GM12891 (cell line): ENCODE measurements around the gene TRAPPC11.

Experiments
- DNase-seq: peaks from one replicate; pipeline ENCODE4 v3.0.0; 2011; ENCODE audit warnings: low spot score; ENCODE audit not compliant: insufficient read length
- FAIRE-seq: peaks from 2 replicates; lab custom pipeline; 2011; peaks lifted over from hg19 to GRCh38; lab: Jason Lieb, UNC
- PAX5 ChIP-seq: IDR thresholded peaks from 2 replicates; pipeline ENCODE4 v1.6.1; 2011; ENCODE audit warnings: low read length, moderate library complexity, mild to moderate bottlenecking; ENCODE audit not compliant: insufficient read depth, severe bottlenecking
- POLR2A ChIP-seq: IDR thresholded peaks from 2 replicates; pipeline ENCODE4 v1.6.1; 2011; ENCODE audit warnings: low read depth, low read length, control low read depth
- POLR2AphosphoS5 ChIP-seq: IDR thresholded peaks from 2 replicates; pipeline ENCODE4 v1.6.1; 2011; ENCODE audit warnings: low read depth, low read length, control low read depth
- POU2F2 ChIP-seq: IDR thresholded peaks from 2 replicates; pipeline ENCODE4 v1.6.1; 2011; ENCODE audit warnings: low read depth, mild to moderate bottlenecking, control low read depth, low read length, moderate library complexity
- SPI1 ChIP-seq: IDR thresholded peaks from 2 replicates; pipeline ENCODE4 v1.6.1; 2011; ENCODE audit warnings: low read depth, low read length, control low read depth
- TAF1 ChIP-seq: IDR thresholded peaks from 2 replicates; pipeline ENCODE4 v1.6.1; 2011; ENCODE audit warnings: low read depth, low read length, control low read depth

Gene TRAPPC11

GRCh38 chr4:183636923-183637322, 22.2 kb upstream of the TRAPPC11 start:
- TF ChIP-seq POLR2A, result no peak
- no peak for TF ChIP-seq POU2F2
- no peak for TF ChIP-seq SPI1
- no peak for TF ChIP-seq PAX5
- TF ChIP-seq POLR2AphosphoS5, result no peak
- no peak for TF ChIP-seq TAF1
- no peak for FAIRE-seq
- DNase-seq, result no peak

- TF ChIP-seq POLR2AphosphoS5 (no peak), POU2F2 (no peak), PAX5 (no peak), POLR2A (no peak), SPI1 (no peak), TAF1 (no peak)
- DNase-seq (no peak), FAIRE-seq (no peak)
Observed at GRCh38 chr4:183637461-183637860, 21.6 kb upstream of the TRAPPC11 start.

GRCh38 chr4:183638436-183638835, 20.7 kb upstream of the TRAPPC11 start:
- FAIRE-seq (no peak), DNase-seq (no peak)

GRCh38 chr4:183639291-183639690, 19.8 kb upstream of the TRAPPC11 start:
- no peak for FAIRE-seq
- DNase-seq, result no peak
- no peak for TF ChIP-seq POLR2AphosphoS5
- TF ChIP-seq SPI1, result no peak
- no peak for TF ChIP-seq POLR2A
- no peak for TF ChIP-seq TAF1
- TF ChIP-seq PAX5, result no peak
- no peak for TF ChIP-seq POU2F2

More at GRCh38 chr4:183638436-183638835, 20.7 kb upstream of the TRAPPC11 start:
- no peak for TF ChIP-seq POLR2AphosphoS5
- no peak for TF ChIP-seq POU2F2
- no peak for TF ChIP-seq POLR2A
- no peak for TF ChIP-seq TAF1
- TF ChIP-seq SPI1, result no peak
- no peak for TF ChIP-seq PAX5

- TF ChIP-seq POU2F2, result no peak
- FAIRE-seq (no peak), DNase-seq (no peak)
Observed at GRCh38 chr4:183645326-183645725, 13.8 kb upstream of the TRAPPC11 start.

GRCh38 chr4:183657564-183657963, 1.5 kb upstream of the TRAPPC11 start:
- no peak for FAIRE-seq
- no peak for DNase-seq
- no peak for TF ChIP-seq TAF1
- TF ChIP-seq POLR2AphosphoS5, result no peak
- peak; percentile 51; the same call in 1 of the 2 replicates for TF ChIP-seq SPI1
- no peak for TF ChIP-seq POU2F2

GRCh38 chr4:183658362-183659028, 598 bp upstream of the TRAPPC11 start:
- FAIRE-seq, result no peak

GRCh38 chr4:183659872-183660242, 764 bp downstream of the TRAPPC11 start:
- no peak for TF ChIP-seq PAX5
- TF ChIP-seq POLR2A, result no peak
- TF ChIP-seq POU2F2, result no peak
- TF ChIP-seq SPI1, result no peak
- no peak for TF ChIP-seq TAF1
- no peak for TF ChIP-seq POLR2AphosphoS5
- DNase-seq (no peak), FAIRE-seq (peak; percentile 76)

More at GRCh38 chr4:183658362-183659028, 598 bp upstream of the TRAPPC11 start:
- no peak for TF ChIP-seq POLR2A
- no peak for TF ChIP-seq TAF1
- TF ChIP-seq POLR2AphosphoS5, result no peak; the same call in 1 of the 2 replicates
- no peak for TF ChIP-seq PAX5
- no peak for TF ChIP-seq SPI1
- no peak for TF ChIP-seq POU2F2
- peak; percentile 27 for DNase-seq

GRCh38 chr4:183666088-183666487, 7.0 kb downstream of the TRAPPC11 start:
- DNase-seq (no peak), FAIRE-seq (no peak)
- TF ChIP-seq TAF1 (no peak), SPI1 (no peak), POU2F2 (no peak), POLR2A (no peak), POLR2AphosphoS5 (no peak), PAX5 (no peak)

- no peak for TF ChIP-seq POLR2AphosphoS5
- no peak for TF ChIP-seq PAX5
- no peak for TF ChIP-seq SPI1
- TF ChIP-seq TAF1, result no peak
- TF ChIP-seq POU2F2, result no peak
- TF ChIP-seq POLR2A, result no peak
- DNase-seq, result no peak
- no peak for FAIRE-seq
Observed at GRCh38 chr4:183670251-183670650, 11.2 kb downstream of the TRAPPC11 start.
